D341Med (cell line): ENCODE data around the gene DHX57.
"Not testable (repeated sequence)": the region's sequence is repeated elsewhere in the genome, so short reads cannot be mapped to it uniquely, and the experiment has no call there.

Experiments
- DNase-seq: peaks from one replicate; pipeline ENCODE4 v3.0.0; 2012; ENCODE audit warnings: low spot score

The DHX57 gene

DNA sequence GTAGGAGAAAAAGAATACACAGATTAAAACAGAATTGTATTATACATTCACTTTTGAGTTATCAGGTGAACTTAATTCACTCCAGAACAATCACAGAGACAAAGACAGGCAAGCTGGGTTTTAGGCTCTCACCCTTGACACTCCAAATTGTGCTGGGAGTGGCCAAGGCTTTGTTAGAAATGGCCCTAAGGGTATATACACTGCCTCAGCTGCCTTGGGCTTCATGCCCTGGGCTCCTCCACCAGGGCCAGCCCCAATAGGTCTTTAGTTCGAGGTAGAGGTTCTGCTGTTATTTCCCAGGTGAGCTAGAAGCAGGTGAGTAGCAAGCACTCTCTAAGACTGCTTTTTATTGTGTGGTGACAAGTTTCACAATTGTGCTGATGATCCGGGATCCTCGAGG is 77.8 kb downstream of the DHX57 start:
- DNase-seq, result no peak

DNA sequence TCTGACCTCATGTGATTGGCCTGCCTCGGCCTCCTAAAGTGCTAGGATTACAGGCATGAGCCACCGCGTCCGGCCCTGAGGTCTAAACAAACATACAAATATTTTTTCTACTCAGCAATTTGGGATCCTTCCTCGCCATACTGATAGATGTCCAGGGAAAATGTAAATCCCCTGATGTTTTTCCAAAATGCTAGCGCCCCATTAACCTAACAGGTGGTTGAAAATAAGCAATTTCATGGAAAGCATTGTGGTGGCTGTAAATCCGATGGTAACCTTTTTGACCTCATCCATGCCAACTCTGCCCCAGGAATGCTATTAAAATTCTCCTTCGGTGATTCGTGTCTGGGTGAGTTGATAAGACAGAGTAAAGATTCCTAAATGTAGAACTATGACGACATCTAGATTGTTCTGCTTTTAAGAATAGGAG is 78.5 kb downstream of the DHX57 start:
- DNase-seq, result no peak

DNA sequence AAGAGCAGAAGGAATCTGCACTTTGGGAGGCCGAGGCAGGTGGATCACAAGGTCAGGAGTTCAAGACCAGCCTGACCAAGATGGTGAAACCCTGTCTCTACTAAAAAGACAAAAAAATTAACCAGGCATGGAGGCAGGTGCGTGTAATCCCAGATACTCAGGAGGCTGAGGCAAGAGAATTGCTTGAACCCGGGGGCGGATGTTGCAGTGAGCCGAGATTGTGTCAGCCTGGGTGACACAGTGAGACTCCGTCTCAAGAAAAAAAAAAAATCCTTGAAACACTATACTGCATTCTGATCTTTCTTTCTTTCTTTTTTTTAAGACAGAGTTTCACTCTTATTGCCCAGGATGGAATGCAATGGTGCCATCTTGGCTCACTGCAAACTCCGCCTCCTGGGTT is 80.7 kb downstream of the DHX57 start:
- DNase-seq, result not testable (repeated sequence)

DNA sequence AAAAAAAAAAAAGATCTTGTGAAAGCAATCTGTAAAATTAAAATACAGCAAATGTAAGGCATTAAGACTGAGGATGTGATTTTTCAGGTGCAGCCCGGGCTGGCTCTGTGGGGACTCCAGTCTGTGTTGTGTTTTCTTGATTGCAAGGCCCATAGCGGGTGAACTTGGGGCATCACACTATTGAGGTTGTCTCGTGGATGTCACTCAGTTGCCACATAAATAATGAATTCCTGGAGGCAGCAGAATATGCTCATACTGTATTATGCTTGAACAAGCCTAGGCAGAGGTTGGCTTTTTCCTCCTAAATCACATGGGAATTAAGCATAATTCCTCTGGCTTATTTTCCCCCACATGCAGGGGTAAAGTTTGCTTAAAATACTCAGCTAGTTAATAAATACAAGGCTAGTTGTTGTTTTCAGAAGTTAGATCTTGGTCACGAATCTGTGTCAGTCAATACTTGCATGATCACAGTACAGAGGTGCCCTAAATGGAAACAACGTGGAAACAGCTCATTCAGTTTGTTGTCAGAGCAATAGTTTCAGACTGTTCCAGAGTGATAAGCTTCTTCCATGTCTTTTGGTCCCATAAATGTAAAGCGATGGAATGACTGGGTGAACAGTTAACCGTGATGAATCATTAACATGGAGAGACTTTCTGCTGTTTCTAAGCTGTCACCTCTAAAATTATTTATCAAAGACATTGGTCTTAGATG is 81.3 kb downstream of the DHX57 start:
- DNase-seq, result no peak

DNA sequence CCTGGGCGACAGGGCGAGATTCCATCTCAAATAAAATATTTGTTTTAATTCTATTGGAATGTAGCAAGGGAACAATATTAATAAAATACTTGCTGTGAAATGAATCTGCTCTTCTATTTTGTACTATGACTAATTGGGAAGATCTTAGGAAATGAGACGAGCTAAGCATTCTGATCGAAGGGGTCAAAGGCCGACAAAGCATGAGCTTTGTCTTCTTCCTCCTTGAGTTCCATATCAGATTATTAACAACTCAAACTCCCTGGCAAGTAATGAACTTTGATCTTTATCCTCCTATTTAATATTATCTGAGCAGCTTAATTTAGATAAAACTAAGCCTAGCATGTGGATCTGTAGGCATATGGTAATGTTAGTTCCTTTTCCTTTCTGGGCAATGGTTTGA is 82.2 kb downstream of the DHX57 start:
- no peak for DNase-seq

DNA sequence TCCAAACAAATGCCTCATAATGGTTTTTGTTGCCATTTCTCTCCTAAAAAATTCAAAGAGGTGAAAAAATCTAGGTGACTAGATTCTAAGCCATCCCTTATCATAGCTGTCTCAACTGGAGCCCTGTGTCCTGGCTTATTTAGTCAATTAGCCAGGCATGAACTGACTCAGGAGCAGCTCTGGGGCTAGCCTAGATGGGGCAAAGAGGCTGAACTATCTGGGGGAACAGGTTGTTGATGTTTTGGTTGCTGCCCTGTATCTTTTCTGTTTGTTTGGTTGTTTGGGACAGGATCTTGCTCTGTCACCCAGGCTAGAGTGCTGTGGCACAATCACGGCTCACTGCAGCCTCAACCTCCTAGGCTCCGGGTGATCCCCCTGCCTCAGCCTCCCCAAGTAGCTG is 83.0 kb downstream of the DHX57 start:
- DNase-seq, result no peak

DNA sequence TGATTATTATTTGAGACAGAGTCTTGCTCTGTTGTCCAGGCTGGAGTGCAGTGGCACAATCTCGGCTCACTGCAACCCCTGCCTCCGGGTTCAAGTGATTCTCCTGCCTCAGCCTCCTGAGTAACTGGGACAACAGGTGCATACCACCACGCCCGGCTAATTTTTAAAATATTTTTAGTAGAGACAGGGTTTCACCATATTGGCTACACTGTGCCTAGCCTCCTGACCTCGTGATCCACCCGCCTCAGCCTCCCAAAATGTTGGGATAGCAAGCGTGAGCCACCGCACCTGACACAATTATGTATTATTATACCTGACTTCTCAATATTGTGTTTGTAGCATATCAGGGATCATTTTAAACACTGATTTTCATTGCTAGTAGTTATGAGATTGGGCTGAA is 83.4 kb downstream of the DHX57 start:
- DNase-seq, result not testable (repeated sequence)

DNA sequence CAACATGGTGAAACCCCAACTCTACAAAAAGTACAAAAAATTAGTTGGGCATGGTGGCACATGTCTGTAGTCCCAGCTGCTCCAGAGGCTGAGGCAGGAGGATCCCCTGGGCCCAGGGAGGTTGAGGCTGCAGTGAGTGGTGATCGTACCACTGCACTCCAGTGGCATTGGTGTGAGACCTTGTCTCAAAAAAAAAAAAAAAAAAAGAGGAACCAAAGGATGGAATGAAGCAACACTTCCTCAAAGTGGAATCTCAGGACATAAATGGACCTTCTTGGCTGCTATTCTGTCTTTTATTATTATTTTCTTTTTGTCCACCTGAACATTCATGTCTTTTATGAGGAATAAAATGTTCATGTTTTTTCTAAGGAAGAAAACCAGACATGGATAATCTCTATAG is 84.0 kb downstream of the DHX57 start:
- no peak for DNase-seq

DNA sequence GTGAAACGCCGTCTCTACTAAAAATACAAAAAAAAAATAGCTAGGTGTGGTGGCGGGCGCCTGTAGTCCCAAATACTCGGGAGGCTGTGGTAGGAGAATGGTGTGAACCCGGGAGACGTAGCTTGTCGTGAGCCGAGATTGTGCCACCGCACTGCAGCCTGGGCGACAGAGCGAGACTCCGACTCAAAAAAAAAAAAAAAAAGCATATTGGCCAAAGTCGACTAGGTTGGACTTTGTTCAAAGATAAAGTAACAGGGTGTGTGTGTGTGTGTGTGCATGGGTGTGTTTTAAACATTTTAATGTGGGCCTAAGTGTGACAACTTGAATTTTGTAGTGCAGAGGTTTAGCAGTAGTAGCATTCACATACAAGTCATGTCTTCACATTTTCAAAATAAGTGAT is 86.0 kb downstream of the DHX57 start:
- DNase-seq, result no peak

DNA sequence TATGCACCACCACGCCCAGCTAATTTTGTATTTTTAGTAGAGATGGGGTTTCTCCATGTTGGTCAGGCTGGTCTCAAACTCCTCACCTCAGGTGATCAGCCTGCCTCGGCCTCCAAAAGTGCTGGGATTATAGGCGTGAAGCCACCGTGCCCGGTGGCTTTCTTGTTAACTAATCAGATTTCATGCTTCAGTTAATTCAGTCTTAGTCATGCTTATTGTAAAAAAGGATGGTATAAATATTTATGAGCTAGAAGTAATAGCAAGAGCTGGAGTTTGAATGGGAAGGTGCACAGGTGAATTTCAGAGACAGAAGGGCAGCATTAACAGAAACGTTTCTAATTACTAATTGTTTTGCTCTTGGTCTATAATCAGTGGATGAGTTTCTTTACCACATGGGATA is 87.4 kb downstream of the DHX57 start:
- no peak for DNase-seq

DNA sequence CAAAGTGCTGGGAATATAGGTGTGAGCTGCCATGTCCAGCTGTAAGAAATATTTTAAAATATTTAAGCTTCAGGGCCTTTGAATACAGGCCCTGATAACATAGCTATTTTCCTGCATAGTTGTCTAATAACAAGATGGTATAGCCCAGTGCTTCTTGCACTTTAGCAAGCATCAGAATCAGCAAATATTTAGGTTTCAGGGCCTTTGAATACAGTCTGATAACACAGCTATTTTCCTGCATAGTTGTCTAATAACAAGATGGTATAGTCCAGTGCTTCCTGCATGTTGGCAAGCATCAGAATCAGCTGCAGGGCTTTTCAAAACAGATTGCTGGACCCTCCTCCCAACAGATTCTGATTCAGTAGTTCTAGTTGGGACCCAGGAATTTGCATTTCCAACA is 92.1 kb downstream of the DHX57 start:
- DNase-seq, result no peak

DNA sequence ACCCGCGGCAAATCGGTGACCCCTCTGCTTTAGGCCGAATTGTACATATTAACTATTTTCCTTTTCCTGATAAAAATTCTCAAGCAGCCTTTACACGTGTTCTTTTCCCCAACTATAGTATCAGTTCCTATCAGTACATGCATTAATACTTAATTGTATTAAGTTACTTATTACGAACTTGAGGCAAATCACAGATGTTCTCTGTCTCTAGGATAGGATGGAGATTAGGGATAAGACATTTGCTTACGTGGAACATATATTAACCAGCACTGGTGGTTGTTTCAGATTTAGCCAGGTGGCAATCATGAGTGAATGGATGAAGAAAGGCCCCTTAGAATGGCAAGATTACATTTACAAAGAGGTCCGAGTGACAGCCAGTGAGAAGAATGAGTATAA is 97.0 kb downstream of the DHX57 start:
- no peak for DNase-seq

DNA sequence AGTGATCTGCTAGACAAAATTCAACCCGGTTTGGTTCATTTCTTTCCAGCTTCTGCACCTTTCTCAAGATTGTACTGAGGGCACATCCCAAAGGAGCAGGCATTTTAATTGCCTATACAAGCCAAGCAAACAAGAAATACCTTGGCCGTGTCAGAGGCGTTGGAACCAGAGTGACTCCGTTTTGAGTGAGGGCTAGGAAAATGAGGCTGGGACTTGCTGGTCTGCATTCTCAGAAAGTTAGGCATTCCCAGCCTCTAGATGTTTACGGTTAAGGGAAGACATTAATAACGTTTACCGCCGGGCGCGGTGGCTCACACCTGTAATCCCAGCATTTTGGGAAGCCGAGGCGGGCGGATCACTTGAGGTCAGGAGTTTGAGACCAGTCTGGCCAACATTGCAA is 99.2 kb downstream of the DHX57 start:
- no peak for DNase-seq

DNA sequence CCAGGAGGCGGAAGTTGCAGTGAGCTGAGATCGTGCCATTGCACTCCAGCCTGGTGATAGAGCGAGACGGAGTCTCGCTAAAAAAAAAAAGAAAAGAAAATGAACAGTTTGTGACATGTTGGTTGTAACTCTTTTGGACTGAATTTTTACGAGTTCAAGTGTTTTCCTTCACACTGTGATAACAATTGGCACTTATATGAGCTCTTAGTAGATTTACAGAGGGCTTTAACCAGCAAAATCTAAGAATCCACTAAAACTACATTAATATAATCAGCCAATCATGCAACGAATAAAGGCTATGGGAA is 99.9 kb downstream of the DHX57 start:
- DNase-seq, result no peak

DNA sequence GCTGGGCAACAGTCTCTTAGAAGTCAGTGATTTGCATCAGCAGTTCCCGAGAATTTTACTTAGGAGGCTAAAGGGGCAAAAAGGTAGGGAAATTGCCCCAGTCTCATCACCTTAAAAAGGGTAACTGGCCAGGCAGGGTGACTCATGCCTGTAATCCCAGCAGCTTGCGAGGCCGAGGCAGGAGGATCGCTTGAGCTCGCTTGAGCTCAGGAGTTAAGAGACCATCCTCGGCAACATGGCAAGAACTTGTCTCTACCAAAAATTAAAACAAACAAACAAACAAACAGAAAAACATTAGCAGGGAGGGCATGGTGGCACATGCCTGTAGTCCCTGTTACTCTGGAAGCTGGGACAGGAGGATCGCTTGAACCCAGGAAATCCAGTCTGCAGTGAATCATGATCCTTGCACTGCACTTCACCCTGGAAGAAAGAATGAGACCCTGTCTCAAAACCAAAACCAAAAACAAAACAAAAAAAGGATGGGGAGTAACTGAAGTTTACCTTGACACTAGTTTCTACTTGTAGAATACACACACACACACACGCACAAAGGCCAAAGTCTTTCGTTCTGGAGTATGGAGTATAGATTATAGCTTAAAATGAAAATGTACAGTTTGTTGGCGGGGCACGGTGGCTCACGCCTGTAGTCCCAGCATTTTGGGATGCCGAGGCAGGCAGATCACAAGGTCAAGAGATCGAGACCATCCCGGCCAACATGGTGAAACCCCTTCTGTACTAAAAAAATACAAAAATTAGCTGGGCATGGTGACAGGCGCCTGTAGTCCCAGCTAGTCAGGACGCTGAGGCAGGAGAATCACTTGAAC is 100.4 kb downstream of the DHX57 start:
- no peak for DNase-seq

DNA sequence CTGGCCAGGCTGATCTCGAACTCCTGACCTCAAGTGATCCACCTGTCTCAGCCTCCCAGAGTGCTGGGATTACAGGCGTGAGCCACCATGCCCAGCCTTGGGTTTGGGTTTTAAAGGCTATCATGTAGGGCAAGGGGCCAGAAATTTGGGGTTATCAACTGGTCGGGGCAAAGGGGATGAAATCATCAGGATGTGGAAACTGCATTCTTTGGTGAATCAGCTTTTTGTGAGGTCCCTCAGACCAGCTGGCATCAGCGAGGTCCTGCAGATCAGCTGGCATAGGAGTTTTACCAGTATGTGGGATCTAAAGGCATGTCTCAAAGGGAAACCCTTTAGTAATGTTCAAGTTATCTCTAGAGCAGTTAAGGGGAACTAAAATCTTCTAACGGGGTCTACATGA is 104.1 kb downstream of the DHX57 start:
- no peak for DNase-seq

DNA sequence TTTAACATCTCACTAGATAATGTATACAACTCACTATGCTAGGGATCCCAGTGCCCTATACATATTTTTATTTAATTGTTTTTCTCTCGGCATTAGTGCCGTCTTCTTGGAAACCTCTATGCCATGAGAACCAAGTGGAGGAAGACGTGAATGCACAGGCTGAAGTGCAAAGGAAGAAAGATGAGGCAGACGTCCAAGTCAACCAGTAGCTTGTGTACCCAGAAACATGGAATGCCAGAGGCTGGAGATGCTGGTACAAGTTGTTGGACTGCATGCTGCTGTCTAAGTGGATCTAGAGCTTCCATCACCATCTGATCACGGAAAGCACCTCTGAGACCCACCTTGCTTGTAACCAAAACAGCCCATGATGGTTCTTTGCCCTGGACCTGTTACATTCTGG is 110.2 kb downstream of the DHX57 start:
- no peak for DNase-seq

DNA sequence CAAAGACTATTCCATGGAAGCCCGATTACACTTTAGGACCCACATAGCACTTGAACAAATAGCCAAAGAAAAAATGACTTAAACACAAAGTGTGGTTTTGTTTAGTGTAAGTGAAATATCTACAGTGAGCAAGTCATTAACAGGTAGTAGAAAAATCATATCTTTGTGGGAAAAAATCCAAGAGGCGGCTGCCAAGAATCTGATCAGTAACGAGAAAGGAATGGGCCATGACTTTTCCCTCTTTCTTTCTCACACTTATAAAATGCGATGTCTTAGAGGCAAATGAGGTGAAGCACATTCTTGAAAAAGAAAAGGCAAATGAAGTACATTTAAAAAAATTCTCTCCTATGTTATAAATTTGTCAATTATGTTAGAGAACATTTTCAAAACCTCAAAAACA is 110.6 kb downstream of the DHX57 start:
- DNase-seq, result no peak

DNA sequence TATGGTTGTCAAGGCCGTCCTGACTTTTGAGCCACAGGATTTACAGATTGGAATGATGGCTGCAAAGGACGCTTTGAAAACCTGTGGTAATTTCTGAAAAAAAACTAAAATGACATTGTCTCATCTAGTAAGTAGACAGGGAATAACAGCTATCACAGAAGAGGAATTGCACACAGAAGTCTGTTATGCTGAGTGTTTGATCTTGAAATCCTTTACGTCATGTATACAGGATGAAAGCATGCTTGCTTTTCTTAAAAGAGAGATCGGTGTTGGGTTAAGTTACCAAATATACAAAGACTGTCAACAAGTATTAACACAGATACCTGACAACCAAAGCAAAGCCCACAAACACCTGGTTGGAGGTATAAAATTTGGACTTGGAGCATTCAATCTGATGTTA is 112.0 kb downstream of the DHX57 start:
- no peak for DNase-seq

DNA sequence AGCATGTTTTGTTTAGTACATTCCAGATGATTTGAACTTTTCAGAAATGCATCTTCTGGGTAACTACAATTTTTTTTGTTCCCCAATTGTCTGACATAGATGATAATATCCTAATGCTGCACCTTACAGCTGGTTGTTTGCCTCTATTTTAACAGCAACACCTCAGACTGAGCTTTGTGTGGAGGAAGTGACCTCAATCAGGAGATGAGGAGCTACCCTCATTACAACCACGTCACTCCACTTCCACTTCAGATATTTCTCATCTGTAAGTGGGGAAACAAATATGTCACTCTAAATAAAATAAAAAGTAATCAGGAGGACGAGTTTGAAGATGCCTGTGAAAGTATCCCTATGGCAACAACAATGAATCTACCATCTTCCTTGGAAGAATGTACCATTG is 112.5 kb downstream of the DHX57 start:
- DNase-seq, result no peak

DNA sequence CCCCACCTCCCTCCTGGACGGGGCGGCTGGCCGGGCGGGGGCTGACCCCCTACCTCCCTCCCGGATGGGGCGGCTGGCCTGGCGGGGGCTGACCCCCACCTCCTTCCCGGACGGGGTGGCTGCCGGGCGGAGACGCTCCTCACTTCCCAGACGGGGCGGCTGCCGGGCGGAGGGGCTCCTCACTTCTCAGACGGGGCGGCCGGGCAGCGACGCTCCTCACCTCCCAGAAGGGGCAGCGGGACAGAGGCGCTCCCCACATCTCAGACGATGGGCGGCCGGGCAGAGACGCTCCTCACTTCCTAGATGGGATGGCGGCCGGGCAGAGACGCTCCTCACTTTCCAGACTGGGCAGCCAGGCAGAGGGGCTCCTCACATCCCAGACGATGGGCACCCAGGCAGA is 119.8 kb downstream of the DHX57 start:
- not testable (repeated sequence) for DNase-seq

DNA sequence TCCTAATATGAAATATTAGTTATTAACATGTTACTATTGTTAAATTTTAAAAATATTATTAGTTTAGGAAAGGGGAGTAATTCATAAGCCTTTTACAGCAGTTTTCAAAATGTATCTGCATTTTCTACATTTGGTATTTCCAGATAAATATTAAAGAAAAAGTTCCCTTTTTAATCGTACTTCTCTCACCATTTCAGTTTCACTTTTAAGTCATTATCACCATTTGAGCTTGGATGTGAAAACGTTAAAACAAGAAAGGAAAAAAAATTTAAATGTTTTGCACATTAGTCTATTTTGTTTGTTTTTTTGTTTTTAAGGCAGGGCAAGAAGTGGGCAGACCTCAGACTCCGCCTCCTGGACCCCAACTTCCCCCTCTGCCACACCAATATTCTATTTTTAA is 121.2 kb downstream of the DHX57 start:
- no peak for DNase-seq

DNA sequence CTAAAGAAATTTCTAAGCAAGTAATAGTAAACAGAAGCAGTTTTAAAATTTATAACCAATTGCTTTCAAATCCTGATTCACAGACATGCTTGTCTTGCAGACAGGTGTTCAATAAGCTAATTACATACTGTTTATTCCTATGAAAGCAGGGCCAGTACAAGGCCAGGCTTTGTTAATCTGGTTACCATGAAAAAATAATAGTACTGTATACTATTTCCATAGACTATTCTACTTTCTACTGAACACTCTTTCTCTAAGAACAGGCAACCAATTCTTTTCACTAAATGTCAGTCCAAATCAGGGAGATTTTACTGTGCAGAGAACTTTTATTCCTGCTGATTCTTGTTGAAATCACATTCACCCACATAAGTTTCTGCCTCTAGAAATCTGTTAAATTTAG is 121.7 kb downstream of the DHX57 start:
- no peak for DNase-seq
